SW 1271 (cell line): ENCODE measurements around the gene SLC25A43.
"Not testable (repeated sequence)": the region's sequence is repeated elsewhere in the genome, so short reads cannot be mapped to it uniquely, and the experiment has no call there.

Experiments
- DNase-seq, 2 experiments: peaks; one replicate each; lab custom pipeline; 2025; lab: John Stamatoyannopoulos, UW

Gene SLC25A43

DNA sequence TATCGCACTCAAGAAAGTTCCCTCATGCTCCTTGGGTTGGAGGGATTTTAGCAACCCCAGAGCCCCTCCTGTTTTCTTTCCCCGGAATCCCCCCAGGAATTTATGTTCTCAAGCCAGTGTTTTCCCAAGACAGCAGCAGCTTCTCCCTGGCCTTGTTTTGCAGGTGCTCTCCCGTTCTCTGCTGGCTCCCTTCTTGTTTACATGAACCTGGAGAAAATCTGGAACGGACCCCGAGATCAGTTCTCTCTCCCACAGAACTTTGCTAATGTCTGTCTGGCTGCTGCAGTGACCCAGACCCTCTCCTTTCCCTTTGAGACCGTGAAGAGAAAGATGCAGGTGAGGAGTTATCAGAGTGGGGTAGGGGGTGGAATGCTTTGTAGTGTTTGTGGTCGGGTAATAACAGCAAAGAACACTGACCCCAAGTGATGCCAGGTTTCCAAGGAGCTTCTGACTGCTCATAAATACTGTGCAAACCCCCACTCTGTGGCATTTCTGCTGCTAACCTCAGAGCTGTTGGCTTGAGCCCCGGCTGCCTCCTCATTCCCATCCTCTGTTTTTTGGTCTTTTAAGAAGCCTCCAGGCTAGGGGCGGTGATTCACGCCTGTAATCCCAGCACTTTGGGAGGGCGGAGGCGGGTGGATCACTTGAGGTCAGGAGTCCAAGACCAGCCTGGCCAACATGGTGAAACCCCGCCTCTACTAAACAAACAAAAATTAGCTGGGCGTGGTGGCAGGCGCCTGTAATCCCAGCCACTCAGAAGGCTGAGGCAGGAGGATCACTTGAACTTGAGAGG, 11.1 kb downstream of the SLC25A43 start:
- no peak for DNase-seq

- DNase-seq = no peak
Measured at GRCh38 chrX:119410854-119411253, 11.7 kb downstream of the SLC25A43 start.

GRCh38 chrX:119411959-119412358, 12.8 kb downstream of the SLC25A43 start:
- no peak for DNase-seq

- DNase-seq = no peak
Measured at GRCh38 chrX:119417376-119417775, 18.2 kb downstream of the SLC25A43 start.

DNA sequence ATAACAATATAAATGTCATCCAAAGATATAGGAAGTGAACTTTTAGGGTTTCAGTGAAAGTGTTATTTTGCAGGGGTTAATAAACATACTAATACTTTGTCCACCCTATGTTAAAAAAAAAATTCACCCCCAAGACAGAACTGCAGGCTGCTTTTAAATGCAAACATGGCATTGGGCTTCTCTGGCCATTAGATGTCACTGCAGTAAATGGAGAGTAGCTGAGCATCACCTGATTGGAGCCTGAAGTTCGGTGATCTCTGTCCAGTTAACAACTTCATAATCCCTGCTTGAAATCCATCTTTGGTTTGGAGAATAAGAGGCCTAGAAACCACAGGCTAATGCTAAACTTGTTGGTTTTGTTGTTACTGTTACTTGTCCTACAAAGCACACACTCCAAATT, 18.7 kb downstream of the SLC25A43 start:
- DNase-seq = peak in 1 of 2 experiments; percentile 1

DNA sequence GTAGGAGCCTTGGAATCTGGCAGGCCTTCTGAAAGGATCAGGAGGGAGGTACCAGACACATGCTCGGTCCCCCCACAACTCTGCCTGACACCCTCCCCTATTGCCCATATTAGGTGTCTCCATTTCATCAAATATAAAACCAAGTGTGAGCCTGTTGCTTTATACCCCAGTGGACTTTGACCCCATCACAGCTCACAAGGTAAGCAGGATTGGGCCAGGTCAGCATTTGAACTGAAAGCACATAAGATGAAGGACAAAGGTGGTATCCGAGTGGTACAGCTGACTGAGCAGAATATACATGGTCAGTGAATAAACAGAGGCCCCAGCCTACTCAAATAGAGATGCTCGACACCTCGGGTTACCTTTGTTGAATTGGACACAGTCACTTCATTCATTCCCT, 20.0 kb downstream of the SLC25A43 start:
- no peak for DNase-seq

- no peak for DNase-seq
Measured at GRCh38 chrX:119419898-119420297, 20.8 kb downstream of the SLC25A43 start.

- no peak for DNase-seq
Measured at GRCh38 chrX:119421016-119421705, 22.0 kb downstream of the SLC25A43 start.

DNA sequence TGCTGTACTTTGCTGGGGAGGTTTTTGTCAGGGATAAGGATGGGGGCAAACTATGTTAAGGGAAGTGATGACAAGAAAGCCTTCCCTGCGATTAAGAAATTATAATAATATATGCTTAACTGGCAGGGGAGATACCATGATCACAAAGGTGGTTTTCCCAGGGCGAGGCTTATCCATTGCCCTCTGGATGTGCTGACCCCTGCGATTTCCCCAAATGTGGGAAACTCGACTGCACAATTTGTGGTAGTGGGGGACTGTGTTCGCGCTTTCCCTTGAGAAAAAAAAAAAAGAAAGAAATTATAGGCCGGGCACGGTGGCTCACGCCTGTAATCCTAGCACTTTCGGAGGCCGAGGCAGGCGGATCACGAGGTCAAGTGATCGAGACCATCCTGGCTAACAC, 24.5 kb downstream of the SLC25A43 start:
- DNase-seq = no peak

GRCh38 chrX:119424999-119425398, 25.9 kb downstream of the SLC25A43 start:
- no peak for DNase-seq

- DNase-seq = no peak
Measured at GRCh38 chrX:119427024-119427794, 28.1 kb downstream of the SLC25A43 start.

GRCh38 chrX:119427795-119428185, 28.7 kb downstream of the SLC25A43 start:
- no peak for DNase-seq

GRCh38 chrX:119429471-119429870, 30.3 kb downstream of the SLC25A43 start:
- no peak for DNase-seq

DNA sequence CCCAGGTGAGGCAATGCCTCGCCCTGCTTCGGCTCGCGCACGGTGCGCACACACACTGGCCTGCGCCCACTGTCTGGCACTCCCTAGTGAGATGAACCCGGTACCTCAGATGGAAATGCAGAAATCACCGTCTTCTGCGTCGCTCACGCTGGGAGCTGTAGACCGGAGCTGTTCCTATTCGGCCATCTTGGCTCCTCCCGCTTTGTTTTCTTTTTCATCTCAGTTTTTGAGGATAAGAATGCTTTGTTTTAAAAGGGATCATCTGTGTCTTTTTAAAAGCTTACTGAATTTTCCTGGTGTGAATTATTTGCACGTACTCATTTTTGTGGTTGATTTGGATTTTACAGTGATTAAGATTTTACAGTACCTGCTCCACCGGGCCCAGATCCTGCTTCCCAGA, 42.2 kb downstream of the SLC25A43 start:
- not testable (repeated sequence) for DNase-seq

- DNase-seq = no peak
Measured at GRCh38 chrX:119442286-119442685, 43.1 kb downstream of the SLC25A43 start.

- no peak for DNase-seq
Measured at GRCh38 chrX:119453202-119453601, 54.1 kb downstream of the SLC25A43 start.

- no peak for DNase-seq
Measured at GRCh38 chrX:119455264-119455663, 56.1 kb downstream of the SLC25A43 start.

- no peak for DNase-seq
Measured at GRCh38 chrX:119459181-119459580, 60.0 kb downstream of the SLC25A43 start.

GRCh38 chrX:119465555-119465954, 66.4 kb downstream of the SLC25A43 start:
- DNase-seq = no peak

DNA sequence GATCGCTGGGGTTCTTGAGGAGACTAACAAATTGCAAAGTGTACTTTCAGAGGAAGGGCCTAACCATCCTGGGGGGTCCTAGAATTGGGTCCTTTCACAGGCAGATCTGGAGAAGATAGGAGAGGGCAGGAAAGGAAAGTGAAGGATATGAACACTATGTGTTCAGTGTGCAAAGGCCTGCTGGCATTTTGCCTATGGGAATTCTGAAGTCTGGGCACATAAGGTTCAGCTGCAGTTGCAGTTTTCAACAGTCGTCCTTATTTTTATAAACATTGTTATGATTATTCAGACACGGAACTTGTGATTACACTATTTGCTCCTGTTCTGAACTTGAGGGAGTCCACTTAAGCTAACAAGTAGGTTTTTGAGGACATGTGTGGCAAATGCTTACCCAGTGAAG, 67.8 kb downstream of the SLC25A43 start:
- no peak for DNase-seq

- DNase-seq = no peak
Measured at GRCh38 chrX:119467433-119467832, 68.3 kb downstream of the SLC25A43 start.

GRCh38 chrX:119467842-119468550, 68.9 kb downstream of the SLC25A43 start, which contains the start of gene SLC25A5:
Gene SLC25A5 (plus strand): TSS chrX:119468444. CDS start chrX:119468516, 72 bp downstream.
- DNase-seq = peak; percentile 62 to 67
